Peyer's patch (tissue), 4 donors: ENCODE measurements around the gene THADA. TPM values are rescaled to one million over a fixed set of nuclear protein-coding genes. Genes with fewer than 3 reads are reported as not detected.

ENCODE experiments used
- DNase-seq, 3 donors: peaks; one replicate each; pipeline ENCODE4 v3.0.0-alpha.2; 2017 to 2019
- H3K27ac ChIP-seq, 4 donors: fragments of 200-600 bp; sonication (generic); one replicate each; pipeline ENCODE4 v1.5.1; 2016 to 2019
- H3K27me3 ChIP-seq, 2 donors: fragments of 200-600 bp; sonication (generic); one replicate each; pipeline ENCODE4 v1.5.1; 2019
- H3K36me3 ChIP-seq, 3 donors: fragments of 200-600 bp; sonication (generic); one replicate each; pipeline ENCODE4 v1.5.1; 2016 to 2019
- H3K4me1 ChIP-seq, 4 donors: fragments of 200-600 bp; sonication (generic); one replicate each; pipeline ENCODE4 v1.5.1; 2016 to 2019
- H3K4me3 ChIP-seq, 4 donors: fragments of 200-600 bp; sonication (generic); 1 replicate in 3 of 4; 2 replicates in 1 of 4; pipeline ENCODE4 v1.5.1; 2016 to 2019; ENCODE audit warnings: mild to moderate bottlenecking in 1 of 4
- H3K9me3 ChIP-seq, 4 donors: fragments of 200-600 bp; sonication (generic); one replicate each; pipeline ENCODE4 v1.5.1; 2016 to 2019; ENCODE audit warnings: mild to moderate bottlenecking in 1 of 4
- CTCF ChIP-seq, 6 experiments: fragments of 450-650 bp in 4 of 6; fragments of 200-600 bp in 2 of 6; sonication (generic) in 1 of 6; IDR thresholded peaks; one replicate each; pipeline ENCODE4 v1.5.1; 2017 to 2019; ENCODE audit warnings: antibody characterized with exemption in 6 of 6, mild to moderate bottlenecking in 3 of 6, moderate library complexity in 1 of 6
- POLR2A ChIP-seq, 2 donors: fragments of 450-650 bp; IDR thresholded peaks; one replicate each; pipeline ENCODE4 v1.5.1; 2017; ENCODE audit warnings: antibody characterized with exemption in 2 of 2, mild to moderate bottlenecking in 2 of 2, moderate library complexity in 2 of 2
- total RNA-seq, 4 donors: library from RNA; depleted of rRNA; stranded (reverse); fragments of >200 nt; gene quantifications; one replicate each; pipeline ENCODE4 v1.1.0, GENCODE V29; 2016

THADA gene
- total RNA-seq, 4 donors from 2014 or later: 19.3 to 76.7 (median 26.3) TPM

- Histone ChIP-seq H3K9me3 (no peaks in the 10 kb centered on the region), H3K27me3 (no peaks in the 10 kb centered on the region), H3K27ac (no peak overlapping the region), H3K36me3 (peaks cover 0 to 56% (median 0%) of the 10 kb centered on the region in 3 donors), H3K4me3 (no peak overlapping the region), H3K4me1 (no peaks in the 10 kb centered on the region)
- TF ChIP-seq POLR2A (IDR thresholded peaks at IDR 0.05) (no peak), CTCF (IDR thresholded peaks at IDR 0.05) (no peak)
- no peak for DNase-seq
Measured at GRCh38 chr2:43585708-43586107, 10.1 kb downstream of the THADA start.

- Histone ChIP-seq H3K4me3 (no peak overlapping the region), H3K27me3 (no peaks in the 10 kb centered on the region), H3K4me1 (no peaks in the 10 kb centered on the region), H3K36me3 (peaks cover 0 to 59% (median 0%) of the 10 kb centered on the region in 3 donors), H3K9me3 (no peaks in the 10 kb centered on the region), H3K27ac (no peak overlapping the region)
- no peak for DNase-seq
- TF ChIP-seq CTCF (IDR thresholded peaks at IDR 0.05) (no peak), POLR2A (IDR thresholded peaks at IDR 0.05) (no peak)
Measured at GRCh38 chr2:43579275-43579981, 16.4 kb downstream of the THADA start.

- H3K27ac ChIP-seq: no peak overlapping the region
- H3K9me3 ChIP-seq: no peaks in the 10 kb centered on the region
- H3K36me3 ChIP-seq: peaks cover 0 to 65% (median 0%) of the 10 kb centered on the region in 3 donors
- no peaks in the 10 kb centered on the region for H3K4me1 ChIP-seq
- H3K4me3 ChIP-seq: no peak overlapping the region
- no peaks in the 10 kb centered on the region for H3K27me3 ChIP-seq
- TF ChIP-seq POLR2A (IDR thresholded peaks at IDR 0.05) (no peak), CTCF (IDR thresholded peaks at IDR 0.05) (peak; percentile 60 to 83 (median 63))
- peak in 1 of 3 donors; percentile 54 for DNase-seq
Measured at GRCh38 chr2:43576981-43577892, 18.6 kb downstream of the THADA start.

- Histone ChIP-seq H3K4me3 (no peak overlapping the region), H3K4me1 (no peaks in the 10 kb centered on the region), H3K27me3 (no peaks in the 10 kb centered on the region), H3K27ac (no peak overlapping the region), H3K9me3 (no peaks in the 10 kb centered on the region), H3K36me3 (peaks cover 0 to 61% (median 0%) of the 10 kb centered on the region in 3 donors)
- no peak for TF ChIP-seq CTCF (IDR thresholded peaks at IDR 0.05)
- no peak for TF ChIP-seq POLR2A (IDR thresholded peaks at IDR 0.05)
- DNase-seq: no peak
Measured at GRCh38 chr2:43572244-43572643, 23.6 kb downstream of the THADA start.

- no peak overlapping the region for H3K27ac ChIP-seq
- H3K9me3 ChIP-seq: no peaks in the 10 kb centered on the region
- H3K4me1 ChIP-seq: no peaks in the 10 kb centered on the region
- H3K27me3 ChIP-seq: no peaks in the 10 kb centered on the region
- no peak for DNase-seq
- no peak overlapping the region for H3K4me3 ChIP-seq
- peaks cover 0 to 48% (median 0%) of the 10 kb centered on the region in 3 donors for H3K36me3 ChIP-seq
- TF ChIP-seq CTCF (IDR thresholded peaks at IDR 0.05): no peak
- no peak for TF ChIP-seq POLR2A (IDR thresholded peaks at IDR 0.05)
Measured at GRCh38 chr2:43569921-43570320, 25.9 kb downstream of the THADA start.
